Prostate gland (tissue), 2 donors: ENCODE results near the gene STARD10.

Source experiments
- CTCF ChIP-seq, 4 experiments: fragments of 200-600 bp in 2 of 4; fragments of 450-650 bp in 2 of 4; sonication (generic) in 2 of 4; IDR thresholded peaks; 1 replicate in 3 of 4; 2 replicates in 1 of 4; pipeline ENCODE4 v1.5.1; 2016 to 2019; ENCODE audit warnings: antibody characterized with exemption in 4 of 4, mild to moderate bottlenecking in 2 of 4, moderate library complexity in 2 of 4
- POLR2A ChIP-seq: fragments of 450-650 bp; IDR thresholded peaks from one replicate; pipeline ENCODE4 v1.6.1; 2016; ENCODE audit warnings: antibody characterized with exemption, mild to moderate bottlenecking
- POLR2AphosphoS5 ChIP-seq: sonication (generic); formaldehyde crosslinking; IDR thresholded peaks from one replicate; pipeline ENCODE4 v1.6.1; 2017; ENCODE audit warnings: antibody characterized with exemption

DNA sequence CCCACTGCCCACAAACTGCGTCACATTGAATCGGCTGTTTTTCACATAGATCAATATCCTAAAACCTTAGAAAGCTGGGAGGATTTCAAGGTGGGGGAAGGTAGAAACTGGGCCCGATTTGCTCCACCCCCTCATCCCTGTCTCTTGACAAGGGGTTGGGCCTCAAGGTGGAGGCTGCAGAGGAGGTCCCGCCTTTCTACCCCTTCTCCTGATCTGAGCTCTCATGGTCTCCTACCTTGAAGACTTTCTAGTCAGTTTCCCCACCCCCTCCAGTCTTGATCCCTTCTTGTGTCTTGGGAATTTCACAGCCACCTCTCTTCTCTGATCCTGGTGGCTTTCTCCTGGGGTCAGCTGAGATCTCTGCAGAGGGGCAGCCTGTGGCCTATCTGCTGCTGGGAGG lies 4.5 kb upstream of the STARD10 start:
- no peak for TF ChIP-seq CTCF (IDR thresholded peaks at IDR 0.05)
- TF ChIP-seq POLR2A: no peak
- no peak for TF ChIP-seq POLR2AphosphoS5
